Measurements from ENCODE around the gene GALNT10. TPM values are rescaled to one million over a fixed set of nuclear protein-coding genes. Genes with fewer than 3 reads are reported as not detected.

Gene GALNT10
- total RNA-seq, 1 donor from 2014 or later, result 4.8 TPM

DNA sequence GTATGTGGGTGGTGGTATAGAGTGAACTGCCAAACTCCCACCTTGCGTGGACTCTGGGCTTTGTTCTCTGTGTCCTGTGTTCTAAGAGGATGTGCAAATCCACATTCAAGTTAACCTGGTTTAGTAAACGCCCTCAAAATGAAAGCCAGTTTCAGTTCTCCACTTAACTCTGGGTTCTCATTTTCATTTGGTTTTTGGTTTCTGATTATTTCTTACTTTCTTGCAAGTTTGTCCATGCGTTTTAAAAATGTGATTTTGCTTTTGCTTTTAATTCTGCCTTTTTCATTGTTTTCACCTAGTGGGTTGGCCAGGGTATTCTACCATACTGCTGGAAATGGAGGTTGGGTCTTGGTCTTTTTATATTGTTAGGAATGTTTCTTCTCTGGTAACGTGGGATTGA lies 38.2 kb downstream of the GALNT10 start:
- H3K36me3 Mint-ChIP-seq (ENCODE audit: unreplicated experiment), result peaks cover 15% of the 10 kb centered on the region
- H3K27me3 Mint-ChIP-seq (ENCODE audit: unreplicated experiment), result peaks cover 4% of the 10 kb centered on the region
- TF ChIP-seq, protein P1, sequence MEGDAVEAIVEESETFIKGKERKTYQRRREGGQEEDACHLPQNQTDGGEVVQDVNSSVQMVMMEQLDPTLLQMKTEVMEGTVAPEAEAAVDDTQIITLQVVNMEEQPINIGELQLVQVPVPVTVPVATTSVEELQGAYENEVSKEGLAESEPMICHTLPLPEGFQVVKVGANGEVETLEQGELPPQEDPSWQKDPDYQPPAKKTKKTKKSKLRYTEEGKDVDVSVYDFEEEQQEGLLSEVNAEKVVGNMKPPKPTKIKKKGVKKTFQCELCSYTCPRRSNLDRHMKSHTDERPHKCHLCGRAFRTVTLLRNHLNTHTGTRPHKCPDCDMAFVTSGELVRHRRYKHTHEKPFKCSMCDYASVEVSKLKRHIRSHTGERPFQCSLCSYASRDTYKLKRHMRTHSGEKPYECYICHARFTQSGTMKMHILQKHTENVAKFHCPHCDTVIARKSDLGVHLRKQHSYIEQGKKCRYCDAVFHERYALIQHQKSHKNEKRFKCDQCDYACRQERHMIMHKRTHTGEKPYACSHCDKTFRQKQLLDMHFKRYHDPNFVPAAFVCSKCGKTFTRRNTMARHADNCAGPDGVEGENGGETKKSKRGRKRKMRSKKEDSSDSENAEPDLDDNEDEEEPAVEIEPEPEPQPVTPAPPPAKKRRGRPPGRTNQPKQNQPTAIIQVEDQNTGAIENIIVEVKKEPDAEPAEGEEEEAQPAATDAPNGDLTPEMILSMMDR (IDR thresholded peaks at IDR 0.05; ENCODE audit: partially characterized antibody, unreplicated experiment), result no peak
- no peak overlapping the region for H3K27ac Mint-ChIP-seq (ENCODE audit: unreplicated experiment)
- DNase-seq, result no peak
- peaks cover 7% of the 10 kb centered on the region for H3K9me3 Mint-ChIP-seq (ENCODE audit: unreplicated experiment)
- no peak overlapping the region for H3K4me3 Mint-ChIP-seq (ENCODE audit: unreplicated experiment)
- H3K4me1 Mint-ChIP-seq (ENCODE audit: low read depth, unreplicated experiment), result no peaks in the 10 kb centered on the region

DNA sequence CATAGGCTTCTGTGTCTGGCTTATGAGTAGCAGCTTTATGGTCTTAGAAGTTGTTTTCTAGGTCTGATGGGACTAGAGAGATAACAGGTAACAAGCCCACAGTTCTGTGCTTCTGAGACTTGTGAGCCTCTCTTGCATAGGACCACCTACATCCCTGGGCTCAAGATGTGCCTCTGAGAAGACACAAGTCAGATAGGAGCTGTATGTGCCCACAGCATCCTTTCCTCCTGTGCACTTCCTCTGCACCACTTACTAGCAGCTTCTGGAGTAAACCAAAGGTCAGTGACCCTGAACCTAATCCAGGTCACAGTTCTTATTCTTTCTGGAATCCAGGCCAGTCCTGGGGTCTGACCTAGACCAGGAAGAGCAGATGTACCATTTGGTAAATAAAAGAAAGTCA lies 40.0 kb downstream of the GALNT10 start:
- Mint-ChIP-seq H3K36me3 (ENCODE audit: unreplicated experiment) (peaks cover 14% of the 10 kb centered on the region), H3K4me3 (ENCODE audit: unreplicated experiment) (no peak overlapping the region), H3K4me1 (ENCODE audit: low read depth, unreplicated experiment) (no peaks in the 10 kb centered on the region), H3K9me3 (ENCODE audit: unreplicated experiment) (peaks cover 7% of the 10 kb centered on the region), H3K27ac (ENCODE audit: unreplicated experiment) (no peak overlapping the region), H3K27me3 (ENCODE audit: unreplicated experiment) (no peaks in the 10 kb centered on the region)
- TF ChIP-seq, protein P1 (IDR thresholded peaks at IDR 0.05; ENCODE audit: partially characterized antibody, unreplicated experiment), result no peak
- DNase-seq, result no peak

DNA sequence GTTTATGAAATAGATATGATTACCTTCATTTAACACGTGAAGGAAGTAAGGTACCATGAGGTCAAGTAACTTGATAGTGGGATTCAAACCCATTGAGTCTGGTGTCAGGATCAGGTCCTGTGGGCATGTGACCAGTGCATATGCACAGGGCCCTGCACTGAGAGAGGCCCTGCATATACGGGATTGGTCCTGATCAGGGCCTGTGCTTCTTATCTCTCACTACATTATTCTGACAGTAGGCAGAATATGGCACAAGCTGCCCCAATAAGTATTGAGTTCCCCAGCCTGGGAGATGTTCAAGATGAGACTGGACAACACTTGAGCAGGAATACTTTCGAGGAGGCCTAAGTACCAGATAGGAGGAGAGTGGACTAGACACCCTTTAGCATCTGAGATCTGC lies 44.0 kb downstream of the GALNT10 start:
- TF ChIP-seq, protein P1 (IDR thresholded peaks at IDR 0.05; ENCODE audit: partially characterized antibody, unreplicated experiment), result no peak
- Mint-ChIP-seq H3K4me1 (ENCODE audit: low read depth, unreplicated experiment) (peaks cover 8% of the 10 kb centered on the region), H3K27me3 (ENCODE audit: unreplicated experiment) (no peaks in the 10 kb centered on the region), H3K36me3 (ENCODE audit: unreplicated experiment) (no peaks in the 10 kb centered on the region), H3K4me3 (ENCODE audit: unreplicated experiment) (no peak overlapping the region), H3K9me3 (ENCODE audit: unreplicated experiment) (peaks cover 1% of the 10 kb centered on the region), H3K27ac (ENCODE audit: unreplicated experiment) (no peak overlapping the region)
- no peak for DNase-seq

DNA sequence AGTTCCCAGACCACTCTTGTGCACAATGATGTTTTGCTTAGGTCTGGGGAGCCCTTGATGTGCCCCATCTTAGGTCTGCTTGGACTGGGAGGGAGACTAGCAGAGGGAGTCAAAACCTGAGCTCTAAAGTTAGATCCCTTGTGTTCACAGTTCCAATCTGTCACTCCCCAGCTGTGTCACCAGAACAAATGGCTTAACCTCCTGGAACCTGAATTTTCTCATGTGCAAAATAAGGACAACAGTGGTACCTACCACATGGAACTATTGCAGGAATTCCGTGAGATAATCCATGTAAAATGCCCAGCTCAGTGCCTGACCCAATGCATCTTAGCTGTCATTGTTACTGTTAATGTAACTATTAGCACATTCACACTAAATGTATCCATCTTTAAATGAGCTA lies 45.5 kb downstream of the GALNT10 start:
- no peak for DNase-seq
- no peak overlapping the region for H3K27ac Mint-ChIP-seq (ENCODE audit: unreplicated experiment)
- H3K36me3 Mint-ChIP-seq (ENCODE audit: unreplicated experiment), result no peaks in the 10 kb centered on the region
- TF ChIP-seq, protein P1 (IDR thresholded peaks at IDR 0.05; ENCODE audit: partially characterized antibody, unreplicated experiment), result no peak
- H3K4me3 Mint-ChIP-seq (ENCODE audit: unreplicated experiment), result no peak overlapping the region
- H3K27me3 Mint-ChIP-seq (ENCODE audit: unreplicated experiment), result no peaks in the 10 kb centered on the region
- H3K9me3 Mint-ChIP-seq (ENCODE audit: unreplicated experiment), result peaks cover 1% of the 10 kb centered on the region
- H3K4me1 Mint-ChIP-seq (ENCODE audit: low read depth, unreplicated experiment), result peaks cover 9% of the 10 kb centered on the region

DNA sequence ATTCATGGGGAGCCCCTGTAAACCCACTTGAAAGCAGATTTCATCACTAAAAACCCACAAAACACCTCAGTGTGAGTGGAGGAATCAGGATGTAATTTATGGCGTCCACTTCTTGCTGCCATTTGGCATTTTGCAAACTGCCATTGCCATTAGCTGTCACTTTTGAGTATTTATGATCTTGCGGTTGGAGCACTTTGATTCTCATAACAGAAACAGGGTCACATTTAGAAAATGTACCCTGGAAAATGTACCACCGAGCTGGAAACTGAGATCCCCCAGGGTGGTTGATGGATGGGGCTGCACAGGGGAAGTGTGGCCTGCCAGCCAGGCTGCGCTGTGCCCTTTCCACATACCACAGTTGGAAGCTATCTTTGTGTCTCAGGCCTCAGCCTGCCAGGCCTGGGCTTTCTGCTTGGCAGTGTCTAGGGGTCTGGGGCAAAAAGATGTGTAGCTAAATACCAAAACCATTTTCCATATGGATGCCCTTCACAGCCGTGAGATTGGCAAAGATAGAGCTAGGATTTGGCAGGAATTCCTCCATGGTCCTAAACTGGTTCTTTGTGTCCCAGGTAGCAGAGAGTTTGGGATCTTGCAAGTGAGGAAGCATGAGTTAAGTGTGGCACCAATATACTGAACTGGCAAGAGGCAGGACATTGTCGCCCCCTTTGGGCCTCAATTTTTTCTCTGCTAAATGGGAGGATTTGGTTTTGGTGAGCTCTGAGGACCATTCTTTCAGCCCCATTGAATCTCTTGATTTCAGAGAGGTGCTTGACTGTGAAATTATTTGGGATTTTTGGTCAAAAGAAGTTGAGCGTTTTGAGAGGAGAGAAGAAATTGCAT lies 46.2 kb downstream of the GALNT10 start:
- Mint-ChIP-seq H3K9me3 (ENCODE audit: unreplicated experiment) (peaks cover 1% of the 10 kb centered on the region), H3K4me3 (ENCODE audit: unreplicated experiment) (no peak overlapping the region), H3K4me1 (ENCODE audit: low read depth, unreplicated experiment) (peaks cover 9% of the 10 kb centered on the region), H3K27ac (ENCODE audit: unreplicated experiment) (no peak overlapping the region), H3K36me3 (ENCODE audit: unreplicated experiment) (no peaks in the 10 kb centered on the region), H3K27me3 (ENCODE audit: unreplicated experiment) (no peaks in the 10 kb centered on the region)
- DNase-seq, result no peak
- TF ChIP-seq, protein P1 (IDR thresholded peaks at IDR 0.05; ENCODE audit: partially characterized antibody, unreplicated experiment), result no peak
